HG03097 (cell line): Measurements from ENCODE around the gene C6orf163.
A peak's percentile ranks its signal among the peaks of the same experiment; 100 is the strongest.
"Not testable (repeated sequence)": the region's sequence is repeated elsewhere in the genome, so short reads cannot be mapped to it uniquely, and the experiment has no call there.

Experiments used
- ATAC-seq: cut with Tn5 transposase; IDR thresholded peaks from one replicate; pipeline ENCODE4 v1.9.1; 2021; ENCODE audit not compliant: unreplicated experiment, low FRiP score

C6orf163 gene

GRCh38 chr6:87344731-87345130 is at the start of gene C6orf163:
C6orf163 (plus strand) TSS chr6:87344813; CDS start chr6:87345100, 287 bp downstream.
- no peak for ATAC-seq

DNA sequence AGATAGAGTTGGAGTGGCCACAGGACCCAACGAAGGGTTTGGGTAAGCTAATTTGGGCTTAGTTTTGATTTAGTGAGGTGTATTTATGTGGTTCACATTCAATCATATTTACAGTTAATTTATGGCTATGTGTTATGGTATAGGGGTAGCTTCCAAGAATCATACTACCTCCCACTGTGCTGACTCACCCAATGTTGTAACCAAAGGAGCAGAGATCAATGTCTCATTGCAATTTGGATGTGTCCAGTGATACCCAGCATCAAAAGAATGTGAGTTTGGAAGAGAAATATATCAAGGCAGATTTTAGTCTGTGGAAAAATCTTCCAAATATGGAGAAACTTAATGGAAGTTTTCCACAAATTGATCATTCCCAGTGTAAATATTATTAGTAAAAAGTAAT is 47.5 kb upstream of the C6orf163 start:
- no peak for ATAC-seq

- ATAC-seq, result not testable (repeated sequence)
Measured at GRCh38 chr6:87301277-87301676, 43.3 kb upstream of the C6orf163 start.

GRCh38 chr6:87308970-87309369 is 35.6 kb upstream of the C6orf163 start:
- ATAC-seq, result no peak

DNA sequence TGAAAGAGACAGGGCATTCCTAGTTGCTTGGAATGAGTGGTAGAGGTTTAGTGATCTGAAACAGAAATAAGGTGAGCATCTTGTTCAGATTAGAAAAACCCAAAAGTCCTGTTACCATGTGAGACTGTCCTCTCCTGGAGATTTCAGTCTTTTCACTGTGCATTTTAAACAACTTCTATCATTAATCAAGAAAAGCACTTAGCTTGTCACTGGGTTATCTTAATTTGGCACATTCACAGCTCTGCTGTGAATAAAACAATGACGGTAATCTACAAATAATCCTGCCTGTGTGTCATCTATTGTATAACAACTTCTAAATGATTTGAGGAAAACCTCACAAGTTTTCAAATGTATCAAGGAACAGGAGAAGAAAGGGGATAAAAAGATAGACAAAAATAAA is 31.8 kb upstream of the C6orf163 start:
- no peak for ATAC-seq

DNA sequence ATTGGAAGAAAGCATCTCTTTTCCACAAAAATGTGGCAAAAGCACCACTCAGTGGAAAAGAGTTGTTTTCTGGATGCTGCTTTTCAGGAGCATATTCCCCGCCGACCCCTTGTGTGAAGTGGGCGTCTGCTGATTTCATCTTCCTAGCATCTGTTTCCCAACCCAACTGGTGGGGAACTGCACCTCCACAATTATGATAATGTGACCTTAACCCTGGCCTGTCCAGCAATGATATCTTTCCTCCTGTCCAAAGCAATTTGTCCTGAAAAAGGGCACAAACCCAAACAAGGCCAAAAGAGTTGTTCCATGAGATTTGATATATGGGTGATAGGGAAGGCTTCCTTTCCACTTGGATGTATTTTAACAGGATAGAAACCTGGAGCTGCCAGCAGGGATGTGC is 29.5 kb upstream of the C6orf163 start:
- no peak for ATAC-seq

- no peak for ATAC-seq
Measured at GRCh38 chr6:87319271-87319987, 25.2 kb upstream of the C6orf163 start.

- peak; percentile 100 for ATAC-seq
Measured at GRCh38 chr6:87322304-87323212, 22.1 kb upstream of the C6orf163 start, which contains the start of gene SMIM8. SMIM8 (plus strand) TSS chr6:87322588; CDS start chr6:87337032, 14,444 bp downstream.

GRCh38 chr6:87323880-87324279 is 20.7 kb upstream of the C6orf163 start:
- not testable (repeated sequence) for ATAC-seq

DNA sequence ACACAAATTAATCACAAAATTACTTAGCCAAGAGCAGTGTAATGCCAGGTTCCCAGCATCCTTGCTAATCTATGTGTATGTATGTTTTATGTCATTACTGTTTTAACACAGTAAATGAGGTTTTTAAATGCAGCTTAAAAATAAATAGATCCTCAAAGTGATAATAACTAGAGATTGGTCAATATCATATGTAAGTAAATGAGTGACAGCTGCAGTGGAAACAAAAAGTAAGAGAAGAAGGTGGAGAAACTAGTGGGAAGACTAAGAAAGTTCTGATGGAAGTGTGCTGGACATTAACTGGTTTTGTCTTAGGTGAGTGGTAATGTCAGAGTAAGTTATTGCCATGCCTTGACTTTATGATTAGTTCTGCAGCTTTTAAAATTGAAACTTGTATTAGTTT is 13.7 kb upstream of the C6orf163 start:
- no peak for ATAC-seq

- no peak for ATAC-seq
Measured at GRCh38 chr6:87333033-87333432, 11.6 kb upstream of the C6orf163 start.

- ATAC-seq, result no peak
Measured at GRCh38 chr6:87333591-87334181, 10.9 kb upstream of the C6orf163 start.

DNA sequence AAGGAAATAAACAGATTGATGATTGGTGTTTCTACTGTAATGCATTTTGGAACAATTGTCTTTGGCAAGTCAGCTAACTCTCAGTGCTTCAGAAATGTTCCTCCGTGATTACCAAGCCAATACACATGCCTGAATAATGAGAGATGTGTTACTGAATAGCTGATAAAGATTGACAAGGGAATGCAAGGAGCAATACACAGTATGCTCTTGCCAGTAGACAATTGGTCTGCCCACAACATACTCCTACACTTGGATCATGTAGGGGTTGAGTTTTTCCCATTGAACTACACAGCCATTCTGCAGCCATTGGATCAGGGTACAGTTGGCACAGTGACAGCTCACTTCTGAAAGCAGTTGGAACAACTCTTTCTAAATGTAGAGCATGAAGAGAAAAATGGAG is 9.9 kb upstream of the C6orf163 start:
- no peak for ATAC-seq

GRCh38 chr6:87336367-87336766 is 8.2 kb upstream of the C6orf163 start:
- no peak for ATAC-seq

DNA sequence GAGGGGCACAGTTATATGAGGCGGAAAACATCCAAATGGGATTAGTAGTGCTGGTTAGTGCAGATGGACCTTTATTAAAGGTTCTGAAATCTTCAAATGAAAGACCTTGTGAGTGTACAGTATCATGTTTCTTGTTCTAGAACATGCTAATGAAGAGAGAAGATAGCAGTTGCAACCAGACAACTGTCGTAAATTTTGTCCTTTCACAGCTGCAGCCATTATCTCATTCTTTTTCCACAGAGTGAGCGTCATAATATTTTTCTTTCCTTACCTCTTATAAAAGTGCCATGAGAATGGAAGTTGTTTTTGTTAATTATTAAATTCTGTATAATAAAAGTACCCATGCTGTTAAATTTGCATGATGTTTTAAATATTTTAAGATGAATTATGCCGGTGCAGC is 4.4 kb upstream of the C6orf163 start:
- ATAC-seq, result no peak

- no peak for ATAC-seq
Measured at GRCh38 chr6:87341158-87341557, 3.5 kb upstream of the C6orf163 start.

DNA sequence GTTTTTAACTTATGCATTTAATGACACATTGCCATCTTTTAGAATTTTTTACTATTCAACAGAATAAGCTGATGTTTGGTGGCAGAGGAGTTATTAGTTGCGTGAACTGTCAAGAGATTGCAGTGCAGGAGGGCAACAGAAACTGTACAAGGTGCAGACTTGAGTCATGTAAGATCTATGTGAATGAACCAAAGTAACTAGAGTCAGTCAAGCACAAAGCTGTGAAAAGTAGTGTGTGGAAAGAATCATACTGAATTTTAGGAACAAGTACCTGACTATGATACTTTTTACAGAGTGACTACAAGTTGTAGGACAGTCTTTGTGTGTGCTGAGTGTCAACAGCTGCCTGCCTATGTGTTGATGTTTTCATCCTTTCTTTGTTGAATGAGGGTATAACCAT is 2.7 kb upstream of the C6orf163 start:
- ATAC-seq, result peak; percentile 80

GRCh38 chr6:87342829-87343228 is 1.8 kb upstream of the C6orf163 start:
- ATAC-seq, result no peak

GRCh38 chr6:87346700-87347099 is 2.1 kb downstream of the C6orf163 start:
- ATAC-seq, result no peak

DNA sequence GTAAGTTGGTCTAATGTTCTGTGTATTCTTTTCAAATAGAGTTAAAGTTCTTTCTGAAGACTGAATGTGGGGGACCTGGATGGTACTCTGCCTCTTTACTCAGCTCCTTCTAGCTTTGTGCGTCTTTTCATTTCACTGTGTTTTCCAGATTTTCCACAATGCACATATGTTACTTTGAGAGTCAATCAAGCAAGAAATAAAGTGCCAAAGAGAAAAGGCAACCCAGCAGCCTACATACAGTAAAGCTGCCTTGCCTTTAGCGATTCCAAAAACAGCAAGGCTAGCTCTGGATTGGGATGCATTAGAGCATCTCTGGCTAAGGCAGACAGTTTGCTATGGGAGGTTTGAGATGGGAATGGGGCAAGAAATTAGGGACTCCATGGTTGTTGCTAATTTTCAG is 5.3 kb downstream of the C6orf163 start:
- no peak for ATAC-seq

DNA sequence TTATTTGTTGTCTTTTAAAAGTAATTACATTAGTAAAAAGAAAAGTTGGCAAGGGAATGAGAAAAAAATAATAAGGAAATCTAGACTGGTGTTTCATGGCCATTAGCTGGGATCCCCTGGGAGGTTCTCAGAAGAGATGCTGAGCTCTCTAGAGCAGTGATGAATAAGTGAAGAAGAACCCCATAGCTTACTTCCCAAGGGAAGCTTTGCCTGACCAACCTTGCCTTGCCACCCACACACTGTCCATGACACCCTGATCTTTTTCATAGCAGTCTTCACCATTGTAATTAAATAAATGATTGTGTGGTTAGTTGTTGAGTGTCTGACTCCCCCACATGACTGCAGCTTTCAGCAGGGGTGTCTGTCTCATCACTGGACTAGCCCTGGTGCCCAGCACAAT is 5.9 kb downstream of the C6orf163 start:
- ATAC-seq, result no peak
